Lower lobe of right lung (tissue), 2 donors: ENCODE results near the gene TFAP2A. TPM values are rescaled to one million over a fixed set of nuclear protein-coding genes. Genes with fewer than 3 reads are reported as not detected.

Experiments
- ATAC-seq, 2 donors: fragments of 200-7000 bp; cut with Tn5 transposase; one replicate each; pipeline ENCODE4 v1.9.1; 2020 to 2022; ENCODE audit warnings: mild to moderate bottlenecking in 2 of 2, moderate library complexity in 2 of 2
- DNase-seq: peaks from one replicate; pipeline ENCODE4 v3.0.0-alpha.2; 2020
- H3K27ac ChIP-seq: fragments of 200-600 bp; one replicate; pipeline ENCODE4 v1.8.0; 2022
- H3K27me3 ChIP-seq: fragments of 200-600 bp; one replicate; pipeline ENCODE4 v1.8.0; 2022; ENCODE audit warnings: low read depth
- H3K36me3 ChIP-seq: fragments of 200-600 bp; one replicate; pipeline ENCODE4 v1.8.0; 2022; ENCODE audit warnings: mild to moderate bottlenecking
- H3K4me1 ChIP-seq: fragments of 200-600 bp; one replicate; pipeline ENCODE4 v1.8.0; 2022
- H3K4me3 ChIP-seq: fragments of 200-600 bp; one replicate; pipeline ENCODE4 v1.8.0; 2022; ENCODE audit warnings: mild to moderate bottlenecking
- H3K9me3 ChIP-seq: fragments of 200-600 bp; one replicate; pipeline ENCODE4 v1.8.0; 2022
- CTCF ChIP-seq: fragments of 200-600 bp; IDR thresholded peaks from one replicate; pipeline ENCODE4 v1.8.0; 2022; ENCODE audit warnings: antibody characterized with exemption, mild to moderate bottlenecking
- intact Hi-C: fragments of 100-400 bp; cut with DNase I; formaldehyde crosslinking; loops from one replicate; pipeline ENCODE4 v1.11.0; 2022
- total RNA-seq: library from RNA; stranded (reverse); fragmentation: NEBNext Ultra II Directional; extraction: Animal tissue kit (Norgen Biotek cat#: 25700); gene quantifications from one replicate; pipeline ENCODE4 v1.2.1, GENCODE V29; 2021
- donor health status: DM: no; HTN: yes; CAD: no; lungs with severe emphysema.

Gene TFAP2A
- total RNA-seq, 1 donor from 2014 or later: 0.47 TPM

GRCh38 chr6:10401004-10401536 is 13.8 kb downstream of the TFAP2A start:
- no peak overlapping the region for H3K27ac ChIP-seq

GRCh38 chr6:10400330-10400729 is 14.5 kb downstream of the TFAP2A start:
- peaks cover 73% of the 10 kb centered on the region for H3K27me3 ChIP-seq
- no peak for DNase-seq
- peaks cover 3% of the 10 kb centered on the region for H3K9me3 ChIP-seq
- no peaks in the 10 kb centered on the region for H3K36me3 ChIP-seq
- no peak overlapping the region for H3K27ac ChIP-seq
- no peak for TF ChIP-seq CTCF
- H3K4me1 ChIP-seq: peaks cover 11% of the 10 kb centered on the region
- H3K4me3 ChIP-seq: no peak overlapping the region
- no peak for ATAC-seq
- intact Hi-C loops: no loop called here

More at GRCh38 chr6:10401004-10401536, 13.8 kb downstream of the TFAP2A start:
- Histone ChIP-seq H3K9me3 (peaks cover 3% of the 10 kb centered on the region), H3K27me3 (peaks cover 66% of the 10 kb centered on the region), H3K4me3 (no peak overlapping the region), H3K36me3 (no peaks in the 10 kb centered on the region), H3K4me1 (peaks cover 11% of the 10 kb centered on the region)
- ATAC-seq: no peak
- TF ChIP-seq CTCF: no peak
- DNase-seq: no peak
- intact Hi-C loops: no loop called here

- no peak for ATAC-seq
- intact Hi-C loops: no loop called here
- TF ChIP-seq CTCF: no peak
- Histone ChIP-seq H3K27me3 (peaks cover 82% of the 10 kb centered on the region), H3K4me1 (peaks cover 7% of the 10 kb centered on the region), H3K36me3 (no peaks in the 10 kb centered on the region), H3K4me3 (no peak overlapping the region), H3K9me3 (no peaks in the 10 kb centered on the region), H3K27ac (no peak overlapping the region)
- no peak for DNase-seq
These were observed 15.4 kb downstream of the TFAP2A start for GRCh38 chr6:10399451-10399850.

GRCh38 chr6:10398446-10399218 is 16.2 kb downstream of the TFAP2A start:
- no peak overlapping the region for H3K4me3 ChIP-seq
- H3K4me1 ChIP-seq: peaks cover 5% of the 10 kb centered on the region
- peaks cover 86% of the 10 kb centered on the region for H3K27me3 ChIP-seq
- intact Hi-C loops: no loop called here
- H3K36me3 ChIP-seq: no peaks in the 10 kb centered on the region
- ATAC-seq (no peak), DNase-seq (no peak)
- H3K9me3 ChIP-seq: no peaks in the 10 kb centered on the region
- no peak overlapping the region for H3K27ac ChIP-seq
- no peak for TF ChIP-seq CTCF

GRCh38 chr6:10397756-10398445 is 17.0 kb downstream of the TFAP2A start:
- H3K4me1 ChIP-seq: no peaks in the 10 kb centered on the region
- no peak for DNase-seq
- peaks cover 93% of the 10 kb centered on the region for H3K27me3 ChIP-seq
- no peaks in the 10 kb centered on the region for H3K9me3 ChIP-seq
- TF ChIP-seq CTCF: no peak
- no peak overlapping the region for H3K4me3 ChIP-seq
- H3K36me3 ChIP-seq: no peaks in the 10 kb centered on the region
- no peak for ATAC-seq
- H3K27ac ChIP-seq: no peak overlapping the region
- intact Hi-C loops: no loop called here
